Gastrocnemius medialis (tissue), 4 donors: ENCODE data around the gene ADH4.

Source experiments
- POLR2A ChIP-seq, 2 donors: fragments of 450-650 bp; IDR thresholded peaks; one replicate each; pipeline ENCODE4 v1.6.1; 2017; ENCODE audit warnings: antibody characterized with exemption in 2 of 2, mild to moderate bottlenecking in 2 of 2, moderate library complexity in 2 of 2
- TF ChIP-seq, protein P1 (sequence below), 5 experiments: fragments of 450-650 bp in 3 of 5; fragments of 200-600 bp in 2 of 5; sonication (generic) in 2 of 5; IDR thresholded peaks in 4 of 5; conservative IDR thresholded peaks in 1 of 5; 1 replicate in 4 of 5; 2 replicates in 1 of 5; pipeline ENCODE4 v1.5.1; 2016 to 2019; ENCODE audit warnings: antibody characterized with exemption in 5 of 5, mild to moderate bottlenecking in 3 of 5, moderate library complexity in 3 of 5

DNA sequence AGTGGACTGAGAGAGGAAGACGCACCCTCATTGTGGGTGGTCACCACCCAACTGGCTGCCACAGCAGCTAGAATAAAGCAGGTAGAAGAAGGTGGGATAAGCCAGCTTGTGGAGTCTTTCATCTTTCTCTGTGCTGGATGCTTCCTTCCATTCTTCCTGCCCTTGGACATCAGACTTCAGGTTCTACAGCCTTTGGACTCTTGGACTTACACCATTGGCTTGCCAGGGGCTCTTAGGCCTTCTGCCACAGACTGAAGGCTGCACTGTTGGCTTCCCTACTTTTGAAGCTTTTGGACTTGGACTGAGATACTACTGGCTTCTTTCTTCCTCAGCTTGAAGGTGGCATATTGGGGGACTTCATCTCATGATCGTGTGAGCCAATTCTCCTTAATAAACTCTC, 41.5 kb upstream of the ADH4 start:
- TF ChIP-seq, protein P1, sequence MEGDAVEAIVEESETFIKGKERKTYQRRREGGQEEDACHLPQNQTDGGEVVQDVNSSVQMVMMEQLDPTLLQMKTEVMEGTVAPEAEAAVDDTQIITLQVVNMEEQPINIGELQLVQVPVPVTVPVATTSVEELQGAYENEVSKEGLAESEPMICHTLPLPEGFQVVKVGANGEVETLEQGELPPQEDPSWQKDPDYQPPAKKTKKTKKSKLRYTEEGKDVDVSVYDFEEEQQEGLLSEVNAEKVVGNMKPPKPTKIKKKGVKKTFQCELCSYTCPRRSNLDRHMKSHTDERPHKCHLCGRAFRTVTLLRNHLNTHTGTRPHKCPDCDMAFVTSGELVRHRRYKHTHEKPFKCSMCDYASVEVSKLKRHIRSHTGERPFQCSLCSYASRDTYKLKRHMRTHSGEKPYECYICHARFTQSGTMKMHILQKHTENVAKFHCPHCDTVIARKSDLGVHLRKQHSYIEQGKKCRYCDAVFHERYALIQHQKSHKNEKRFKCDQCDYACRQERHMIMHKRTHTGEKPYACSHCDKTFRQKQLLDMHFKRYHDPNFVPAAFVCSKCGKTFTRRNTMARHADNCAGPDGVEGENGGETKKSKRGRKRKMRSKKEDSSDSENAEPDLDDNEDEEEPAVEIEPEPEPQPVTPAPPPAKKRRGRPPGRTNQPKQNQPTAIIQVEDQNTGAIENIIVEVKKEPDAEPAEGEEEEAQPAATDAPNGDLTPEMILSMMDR (IDR thresholded peaks at IDR 0.05 in 4 of 5, conservative IDR thresholded peaks at IDR 0.05 in 1 of 5), result no peak
- no peak for TF ChIP-seq POLR2A (IDR thresholded peaks at IDR 0.05)
